Body of pancreas (tissue), 4 donors: Measurements from ENCODE around the gene CHP2. TPM values are rescaled to one million over a fixed set of nuclear protein-coding genes. Genes with fewer than 3 reads are reported as not detected.

Source experiments
- ATAC-seq: fragments of 150-250 bp; one replicate; pipeline ENCODE4 v1.9.1; 2016
- DNase-seq, 4 donors: peaks; one replicate each; pipeline ENCODE4 v3.0.0-alpha.2; 2019
- H3K27ac ChIP-seq, 4 donors: fragments of 200-600 bp; sonication (generic); 1 replicate in 3 of 4; 2 replicates in 1 of 4; pipeline versions ENCODE4 v1.5.1 to v1.6.1; 2016 to 2019; ENCODE audit warnings: mild to moderate bottlenecking in 1 of 4, mixed read lengths in 1 of 4, moderate library complexity in 1 of 4
- H3K27me3 ChIP-seq, 2 donors: fragments of 200-600 bp; sonication (generic); one replicate each; pipeline ENCODE4 v1.6.0; 2016; ENCODE audit warnings: mild to moderate bottlenecking in 1 of 2
- H3K36me3 ChIP-seq, 2 donors: fragments of 200-600 bp; sonication (generic); replicated peaks in 1 of 2; 2 replicates each; pipeline ENCODE4 v1.5.1; 2016; ENCODE audit warnings: low read depth in 2 of 2; ENCODE audit not compliant: insufficient read depth in 1 of 2
- H3K4me1 ChIP-seq: fragments of 200-600 bp; sonication (generic); one replicate; pipeline ENCODE4 v1.6.0; 2016
- H3K4me3 ChIP-seq, 2 donors: fragments of 200-600 bp; sonication (generic); 1 replicate in 1 of 2; 2 replicates in 1 of 2; pipeline ENCODE4 v1.5.1; 2016 to 2019
- H3K9me3 ChIP-seq, 3 donors: fragments of 200-600 bp; sonication (generic); 1 replicate in 2 of 3; 2 replicates in 1 of 3; pipeline ENCODE4 v1.5.1; 2016
- POLR2A ChIP-seq, 3 donors: fragments of 450-650 bp; IDR thresholded peaks; one replicate each; pipeline ENCODE4 v1.6.1; 2016; ENCODE audit warnings: antibody characterized with exemption in 3 of 3, mild to moderate bottlenecking in 2 of 3
- WGBS, 2 donors: methylation state at CpG; one replicate each; pipeline ENCODE4 v1.1.5; 2017; 5-methylcytosine and 5-hydroxymethylcytosine counted together
- intact Hi-C: fragments of 100-400 bp; cut with DNase I; formaldehyde crosslinking; loops from one replicate; pipeline ENCODE4 v1.15.1; 2023
- total RNA-seq, 2 donors: library from RNA; depleted of rRNA; stranded (reverse); fragments of >200 nt; gene quantifications; one replicate each; pipeline ENCODE4 v1.1.0, GENCODE V29; 2016
- TF ChIP-seq, protein P1 (sequence below), 7 experiments: fragments of 450-650 bp in 4 of 7; fragments of 200-600 bp in 3 of 7; sonication (generic) in 3 of 7; IDR thresholded peaks; one replicate each; pipeline ENCODE4 v1.5.1; 2016 to 2019; ENCODE audit warnings: antibody characterized with exemption in 7 of 7

CHP2 gene
- not detected for total RNA-seq

- peaks cover 12% of the 10 kb centered on the region for H3K4me1 ChIP-seq
- no peak within 1 kb of the TSS for H3K4me3 ChIP-seq
- H3K27me3 ChIP-seq = peaks cover 0 to 23% of the 10 kb centered on the region in 2 donors
- TF ChIP-seq POLR2A (IDR thresholded peaks at IDR 0.05) = no peak
- TF ChIP-seq, protein P1, sequence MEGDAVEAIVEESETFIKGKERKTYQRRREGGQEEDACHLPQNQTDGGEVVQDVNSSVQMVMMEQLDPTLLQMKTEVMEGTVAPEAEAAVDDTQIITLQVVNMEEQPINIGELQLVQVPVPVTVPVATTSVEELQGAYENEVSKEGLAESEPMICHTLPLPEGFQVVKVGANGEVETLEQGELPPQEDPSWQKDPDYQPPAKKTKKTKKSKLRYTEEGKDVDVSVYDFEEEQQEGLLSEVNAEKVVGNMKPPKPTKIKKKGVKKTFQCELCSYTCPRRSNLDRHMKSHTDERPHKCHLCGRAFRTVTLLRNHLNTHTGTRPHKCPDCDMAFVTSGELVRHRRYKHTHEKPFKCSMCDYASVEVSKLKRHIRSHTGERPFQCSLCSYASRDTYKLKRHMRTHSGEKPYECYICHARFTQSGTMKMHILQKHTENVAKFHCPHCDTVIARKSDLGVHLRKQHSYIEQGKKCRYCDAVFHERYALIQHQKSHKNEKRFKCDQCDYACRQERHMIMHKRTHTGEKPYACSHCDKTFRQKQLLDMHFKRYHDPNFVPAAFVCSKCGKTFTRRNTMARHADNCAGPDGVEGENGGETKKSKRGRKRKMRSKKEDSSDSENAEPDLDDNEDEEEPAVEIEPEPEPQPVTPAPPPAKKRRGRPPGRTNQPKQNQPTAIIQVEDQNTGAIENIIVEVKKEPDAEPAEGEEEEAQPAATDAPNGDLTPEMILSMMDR (IDR thresholded peaks at IDR 0.05) = no peak
- WGBS, 2 donors = 5 to 6% methylated on average over 23 to 75 of the region's 80 CpGs
- H3K36me3 ChIP-seq = no peaks in the 10 kb centered on the region
- H3K9me3 ChIP-seq = no peaks in the 10 kb centered on the region
- DNase-seq (peak in 3 of 4 donors; percentile 2 to 15 (median 7)), ATAC-seq (no peak)
- H3K27ac ChIP-seq = no peak within 1 kb of the TSS
- intact Hi-C loops = no loop called here
Measured at GRCh38 chr16:23754594-23755483, at the start of gene CHP2. TSS of gene CHP2 (plus strand) at chr16:23755026. CDS start at chr16:23755050, 24 bp downstream.

- DNase-seq (no peak), ATAC-seq (no peak)
- intact Hi-C loops = no loop called here
- Histone ChIP-seq H3K27me3 (no peaks in the 10 kb centered on the region), H3K4me3 (no peak overlapping the region), H3K36me3 (no peaks in the 10 kb centered on the region), H3K4me1 (no peaks in the 10 kb centered on the region), H3K27ac (no peak overlapping the region), H3K9me3 (peaks cover 0 to 20% (median 0%) of the 10 kb centered on the region in 3 donors)
- 61 to 66% methylated on average over 2 of the region's 2 CpGs for WGBS, 2 donors
- no peak for TF ChIP-seq POLR2A (IDR thresholded peaks at IDR 0.05)
Measured at GRCh38 chr16:23705517-23705902, 49.3 kb upstream of the CHP2 start.

GRCh38 chr16:23706439-23706838 is 48.4 kb upstream of the CHP2 start:
- H3K4me3 ChIP-seq = no peak overlapping the region
- DNase-seq = no peak
- ATAC-seq = no peak
- no peaks in the 10 kb centered on the region for H3K4me1 ChIP-seq
- intact Hi-C loops = no loop called here
- no peaks in the 10 kb centered on the region for H3K27me3 ChIP-seq
- no peak for TF ChIP-seq POLR2A (IDR thresholded peaks at IDR 0.05)
- TF ChIP-seq, protein P1 (IDR thresholded peaks at IDR 0.05) = no peak
- H3K36me3 ChIP-seq = no peaks in the 10 kb centered on the region
- no peak overlapping the region for H3K27ac ChIP-seq
- H3K9me3 ChIP-seq = peaks cover 0 to 20% (median 0%) of the 10 kb centered on the region in 3 donors
- WGBS, 2 donors = 76 to 93% methylated on average over 3 to 4 of the region's 4 CpGs

GRCh38 chr16:23709536-23709935 is 45.3 kb upstream of the CHP2 start:
- Histone ChIP-seq H3K4me1 (no peaks in the 10 kb centered on the region), H3K9me3 (peaks cover 0 to 12% (median 0%) of the 10 kb centered on the region in 3 donors), H3K27ac (no peak overlapping the region), H3K36me3 (no peaks in the 10 kb centered on the region), H3K27me3 (no peaks in the 10 kb centered on the region), H3K4me3 (no peak overlapping the region)
- intact Hi-C loops = no loop called here
- TF ChIP-seq POLR2A (IDR thresholded peaks at IDR 0.05) = no peak
- TF ChIP-seq, protein P1 (IDR thresholded peaks at IDR 0.05) = no peak
- DNase-seq = no peak
- ATAC-seq = no peak

DNA sequence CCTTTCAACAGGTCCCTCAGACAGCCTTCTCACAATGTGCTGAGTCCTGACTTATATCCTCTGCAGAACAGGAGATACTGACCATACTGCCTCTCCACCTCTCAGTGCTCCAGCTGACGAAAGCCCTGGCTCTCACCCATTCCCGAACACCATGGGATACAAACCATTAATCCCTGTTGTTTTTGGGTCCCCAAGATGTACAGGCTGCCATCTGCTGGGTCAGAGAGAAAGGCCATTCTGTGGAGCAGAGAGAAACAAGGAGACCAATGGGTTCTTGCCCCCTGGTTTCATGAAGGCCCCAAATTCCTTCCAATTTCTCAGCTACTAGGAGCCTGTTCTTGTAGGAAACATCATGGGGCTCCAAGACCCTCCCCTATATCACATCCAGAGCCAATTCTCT is 44.8 kb upstream of the CHP2 start:
- ATAC-seq (no peak), DNase-seq (no peak)
- H3K27me3 ChIP-seq = no peaks in the 10 kb centered on the region
- 51% methylated on average over 2 of the region's 2 CpGs for WGBS, 2 donors
- intact Hi-C loops = no loop called here
- no peaks in the 10 kb centered on the region for H3K36me3 ChIP-seq
- peaks cover 0 to 12% (median 0%) of the 10 kb centered on the region in 3 donors for H3K9me3 ChIP-seq
- H3K27ac ChIP-seq = no peak overlapping the region
- no peaks in the 10 kb centered on the region for H3K4me1 ChIP-seq
- H3K4me3 ChIP-seq = no peak overlapping the region
- TF ChIP-seq POLR2A (IDR thresholded peaks at IDR 0.05) = no peak
- TF ChIP-seq, protein P1 (IDR thresholded peaks at IDR 0.05) = no peak
